Measurements from ENCODE around the gene NHLH1.

DNA sequence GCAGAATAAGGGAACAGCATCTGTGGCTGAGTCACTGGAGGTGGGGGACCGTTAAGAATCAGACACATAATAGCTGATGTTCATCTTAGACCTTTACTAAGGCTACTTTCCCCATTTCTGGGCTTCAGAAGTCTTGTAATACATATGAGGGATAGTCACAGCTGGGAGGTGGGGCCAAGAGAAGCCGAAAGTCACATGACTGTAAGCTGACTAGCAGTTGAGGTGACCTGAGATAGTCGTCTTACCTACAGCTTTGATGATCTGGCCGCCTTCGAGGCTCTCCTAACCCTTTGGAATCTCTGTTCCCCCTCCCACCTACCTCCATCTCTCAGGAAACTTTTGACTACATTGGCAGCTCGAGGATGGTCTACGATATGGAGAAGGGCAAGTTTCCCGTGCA, 14.3 kb upstream of the NHLH1 start:
- TF ChIP-seq, protein P1, sequence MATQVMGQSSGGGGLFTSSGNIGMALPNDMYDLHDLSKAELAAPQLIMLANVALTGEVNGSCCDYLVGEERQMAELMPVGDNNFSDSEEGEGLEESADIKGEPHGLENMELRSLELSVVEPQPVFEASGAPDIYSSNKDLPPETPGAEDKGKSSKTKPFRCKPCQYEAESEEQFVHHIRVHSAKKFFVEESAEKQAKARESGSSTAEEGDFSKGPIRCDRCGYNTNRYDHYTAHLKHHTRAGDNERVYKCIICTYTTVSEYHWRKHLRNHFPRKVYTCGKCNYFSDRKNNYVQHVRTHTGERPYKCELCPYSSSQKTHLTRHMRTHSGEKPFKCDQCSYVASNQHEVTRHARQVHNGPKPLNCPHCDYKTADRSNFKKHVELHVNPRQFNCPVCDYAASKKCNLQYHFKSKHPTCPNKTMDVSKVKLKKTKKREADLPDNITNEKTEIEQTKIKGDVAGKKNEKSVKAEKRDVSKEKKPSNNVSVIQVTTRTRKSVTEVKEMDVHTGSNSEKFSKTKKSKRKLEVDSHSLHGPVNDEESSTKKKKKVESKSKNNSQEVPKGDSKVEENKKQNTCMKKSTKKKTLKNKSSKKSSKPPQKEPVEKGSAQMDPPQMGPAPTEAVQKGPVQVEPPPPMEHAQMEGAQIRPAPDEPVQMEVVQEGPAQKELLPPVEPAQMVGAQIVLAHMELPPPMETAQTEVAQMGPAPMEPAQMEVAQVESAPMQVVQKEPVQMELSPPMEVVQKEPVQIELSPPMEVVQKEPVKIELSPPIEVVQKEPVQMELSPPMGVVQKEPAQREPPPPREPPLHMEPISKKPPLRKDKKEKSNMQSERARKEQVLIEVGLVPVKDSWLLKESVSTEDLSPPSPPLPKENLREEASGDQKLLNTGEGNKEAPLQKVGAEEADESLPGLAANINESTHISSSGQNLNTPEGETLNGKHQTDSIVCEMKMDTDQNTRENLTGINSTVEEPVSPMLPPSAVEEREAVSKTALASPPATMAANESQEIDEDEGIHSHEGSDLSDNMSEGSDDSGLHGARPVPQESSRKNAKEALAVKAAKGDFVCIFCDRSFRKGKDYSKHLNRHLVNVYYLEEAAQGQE (IDR thresholded peaks at IDR 0.05), result no peak
- TF ChIP-seq SP1 (IDR thresholded peaks at IDR 0.05) (no peak), HNF4G (IDR thresholded peaks at IDR 0.05) (no peak), RAD21 (IDR thresholded peaks at IDR 0.05) (no peak), RXRA (IDR thresholded peaks at IDR 0.05) (no peak), GABPA (IDR thresholded peaks at IDR 0.05 in 1 of 2, conservative IDR thresholded peaks at IDR 0.05 in 1 of 2) (no peak), YY1 (IDR thresholded peaks at IDR 0.05) (no peak), NR2F2 (IDR thresholded peaks at IDR 0.05) (no peak), TAF1 (conservative IDR thresholded peaks at IDR 0.05) (no peak), FOXA1 (IDR thresholded peaks at IDR 0.05) (no peak)
- TF ChIP-seq, protein P2, sequence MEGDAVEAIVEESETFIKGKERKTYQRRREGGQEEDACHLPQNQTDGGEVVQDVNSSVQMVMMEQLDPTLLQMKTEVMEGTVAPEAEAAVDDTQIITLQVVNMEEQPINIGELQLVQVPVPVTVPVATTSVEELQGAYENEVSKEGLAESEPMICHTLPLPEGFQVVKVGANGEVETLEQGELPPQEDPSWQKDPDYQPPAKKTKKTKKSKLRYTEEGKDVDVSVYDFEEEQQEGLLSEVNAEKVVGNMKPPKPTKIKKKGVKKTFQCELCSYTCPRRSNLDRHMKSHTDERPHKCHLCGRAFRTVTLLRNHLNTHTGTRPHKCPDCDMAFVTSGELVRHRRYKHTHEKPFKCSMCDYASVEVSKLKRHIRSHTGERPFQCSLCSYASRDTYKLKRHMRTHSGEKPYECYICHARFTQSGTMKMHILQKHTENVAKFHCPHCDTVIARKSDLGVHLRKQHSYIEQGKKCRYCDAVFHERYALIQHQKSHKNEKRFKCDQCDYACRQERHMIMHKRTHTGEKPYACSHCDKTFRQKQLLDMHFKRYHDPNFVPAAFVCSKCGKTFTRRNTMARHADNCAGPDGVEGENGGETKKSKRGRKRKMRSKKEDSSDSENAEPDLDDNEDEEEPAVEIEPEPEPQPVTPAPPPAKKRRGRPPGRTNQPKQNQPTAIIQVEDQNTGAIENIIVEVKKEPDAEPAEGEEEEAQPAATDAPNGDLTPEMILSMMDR (IDR thresholded peaks at IDR 0.05; ENCODE audit: low read depth, low read length, missing input control), result no peak
- TF ChIP-seq, protein P3, sequence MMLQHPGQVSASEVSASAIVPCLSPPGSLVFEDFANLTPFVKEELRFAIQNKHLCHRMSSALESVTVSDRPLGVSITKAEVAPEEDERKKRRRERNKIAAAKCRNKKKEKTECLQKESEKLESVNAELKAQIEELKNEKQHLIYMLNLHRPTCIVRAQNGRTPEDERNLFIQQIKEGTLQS (IDR thresholded peaks at IDR 0.05), result no peak
- TF ChIP-seq, protein P4, sequence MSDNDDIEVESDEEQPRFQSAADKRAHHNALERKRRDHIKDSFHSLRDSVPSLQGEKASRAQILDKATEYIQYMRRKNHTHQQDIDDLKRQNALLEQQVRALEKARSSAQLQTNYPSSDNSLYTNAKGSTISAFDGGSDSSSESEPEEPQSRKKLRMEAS (IDR thresholded peaks at IDR 0.05), result no peak
- TF ChIP-seq, protein P5, sequence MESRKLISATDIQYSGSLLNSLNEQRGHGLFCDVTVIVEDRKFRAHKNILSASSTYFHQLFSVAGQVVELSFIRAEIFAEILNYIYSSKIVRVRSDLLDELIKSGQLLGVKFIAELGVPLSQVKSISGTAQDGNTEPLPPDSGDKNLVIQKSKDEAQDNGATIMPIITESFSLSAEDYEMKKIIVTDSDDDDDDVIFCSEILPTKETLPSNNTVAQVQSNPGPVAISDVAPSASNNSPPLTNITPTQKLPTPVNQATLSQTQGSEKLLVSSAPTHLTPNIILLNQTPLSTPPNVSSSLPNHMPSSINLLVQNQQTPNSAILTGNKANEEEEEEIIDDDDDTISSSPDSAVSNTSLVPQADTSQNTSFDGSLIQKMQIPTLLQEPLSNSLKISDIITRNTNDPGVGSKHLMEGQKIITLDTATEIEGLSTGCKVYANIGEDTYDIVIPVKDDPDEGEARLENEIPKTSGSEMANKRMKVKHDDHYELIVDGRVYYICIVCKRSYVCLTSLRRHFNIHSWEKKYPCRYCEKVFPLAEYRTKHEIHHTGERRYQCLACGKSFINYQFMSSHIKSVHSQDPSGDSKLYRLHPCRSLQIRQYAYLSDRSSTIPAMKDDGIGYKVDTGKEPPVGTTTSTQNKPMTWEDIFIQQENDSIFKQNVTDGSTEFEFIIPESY (IDR thresholded peaks at IDR 0.05), result no peak

All from liver (tissue), 3 donors.